Amniotic epithelial cell (primary cell): ENCODE data around the gene STAT1.

ENCODE experiments used
- DNase-seq: peaks from one replicate; pipeline ENCODE4 v3.0.0-alpha.2; 2010; ENCODE audit warnings: low read depth

STAT1 gene

DNA sequence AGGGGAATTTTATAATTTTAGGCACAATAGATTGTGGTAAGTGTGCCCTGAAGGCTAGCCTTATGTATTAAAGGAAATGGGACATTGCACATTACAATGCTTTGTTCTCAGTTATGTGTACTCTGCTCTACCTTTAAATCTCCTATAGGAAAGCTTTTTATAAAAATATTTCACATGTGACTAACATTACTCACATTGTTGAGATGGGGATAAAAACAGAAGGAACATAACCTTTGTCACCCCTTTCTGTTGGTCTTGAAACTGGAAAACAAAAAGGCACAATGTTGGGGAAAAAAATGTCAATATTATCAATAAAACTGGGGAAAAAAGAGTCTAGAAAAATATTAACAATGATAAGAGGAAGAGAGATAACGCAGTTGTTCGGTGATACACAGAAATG is 17.3 kb upstream of the STAT1 start:
- no peak for DNase-seq

DNA sequence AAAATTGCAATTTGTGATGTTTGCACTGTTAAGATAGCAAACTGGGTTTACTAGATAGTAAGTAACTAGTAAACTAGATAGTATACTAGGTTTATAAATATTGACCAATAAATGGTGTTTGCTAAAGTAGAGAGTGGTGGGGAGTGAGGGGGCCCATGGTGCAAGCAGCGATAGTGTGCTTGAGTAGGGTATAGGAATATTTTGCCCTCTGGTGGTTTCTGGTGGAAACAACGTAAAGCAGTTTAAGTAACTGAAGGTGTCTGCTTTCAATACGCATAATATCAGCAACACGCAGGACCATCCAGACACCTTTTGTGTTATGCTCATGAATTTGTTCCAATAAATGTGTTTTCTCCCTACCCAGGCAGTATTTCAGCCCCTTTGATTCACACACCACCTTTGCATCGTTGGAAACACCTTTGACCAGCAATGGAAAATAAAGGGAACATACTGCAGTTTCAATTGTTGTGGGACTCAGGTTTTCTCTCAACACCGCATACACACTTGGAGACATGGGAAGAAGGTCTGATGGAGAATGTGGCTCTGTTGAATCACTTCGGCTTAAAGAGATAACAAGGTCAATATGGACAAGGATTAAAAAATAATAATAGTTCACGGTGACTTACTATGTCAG is 16.7 kb upstream of the STAT1 start:
- DNase-seq, result peak; percentile 56

GRCh38 chr2:191029280-191029950 is 15.4 kb upstream of the STAT1 start:
- DNase-seq, result no peak

DNA sequence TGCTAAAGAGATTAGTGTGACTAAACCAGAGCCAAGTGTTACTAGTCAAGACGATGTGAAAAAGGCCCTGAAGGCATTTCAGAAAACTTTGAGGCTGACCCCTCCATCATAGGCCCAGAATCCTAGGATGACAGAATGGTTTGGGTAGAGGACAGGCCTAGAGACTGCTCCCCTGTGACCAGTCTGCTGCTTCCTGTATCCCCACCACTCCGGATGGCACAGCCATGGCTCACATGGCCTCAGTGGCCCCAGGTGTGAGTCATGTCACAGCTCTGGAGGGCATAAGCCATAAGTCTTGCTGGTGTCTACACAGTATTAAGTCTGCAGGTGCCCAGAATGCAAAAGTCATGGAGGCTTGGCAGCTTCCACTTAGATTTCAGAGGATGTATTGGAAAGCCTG is 12.4 kb upstream of the STAT1 start:
- no peak for DNase-seq

DNA sequence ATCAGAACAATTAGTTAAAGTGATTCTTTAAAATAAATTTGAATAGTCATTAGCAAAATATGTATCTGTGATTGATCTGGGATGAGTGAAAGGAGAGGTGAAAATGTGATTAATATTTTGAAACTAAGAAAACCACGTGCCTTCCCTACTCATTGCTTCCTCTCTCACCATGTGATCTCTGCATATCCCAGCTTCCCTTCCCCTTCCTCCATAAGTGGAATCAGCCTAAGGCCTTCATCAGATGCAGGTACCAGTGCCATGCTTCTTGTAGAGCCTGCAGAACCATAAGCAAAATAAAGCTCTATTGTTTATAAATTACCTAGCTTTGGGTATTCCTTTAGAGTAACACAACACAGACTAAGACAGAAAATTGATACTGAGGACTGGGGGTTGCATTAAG is 11.2 kb upstream of the STAT1 start:
- DNase-seq, result no peak

GRCh38 chr2:191023235-191023679 is 9.3 kb upstream of the STAT1 start:
- no peak for DNase-seq

DNA sequence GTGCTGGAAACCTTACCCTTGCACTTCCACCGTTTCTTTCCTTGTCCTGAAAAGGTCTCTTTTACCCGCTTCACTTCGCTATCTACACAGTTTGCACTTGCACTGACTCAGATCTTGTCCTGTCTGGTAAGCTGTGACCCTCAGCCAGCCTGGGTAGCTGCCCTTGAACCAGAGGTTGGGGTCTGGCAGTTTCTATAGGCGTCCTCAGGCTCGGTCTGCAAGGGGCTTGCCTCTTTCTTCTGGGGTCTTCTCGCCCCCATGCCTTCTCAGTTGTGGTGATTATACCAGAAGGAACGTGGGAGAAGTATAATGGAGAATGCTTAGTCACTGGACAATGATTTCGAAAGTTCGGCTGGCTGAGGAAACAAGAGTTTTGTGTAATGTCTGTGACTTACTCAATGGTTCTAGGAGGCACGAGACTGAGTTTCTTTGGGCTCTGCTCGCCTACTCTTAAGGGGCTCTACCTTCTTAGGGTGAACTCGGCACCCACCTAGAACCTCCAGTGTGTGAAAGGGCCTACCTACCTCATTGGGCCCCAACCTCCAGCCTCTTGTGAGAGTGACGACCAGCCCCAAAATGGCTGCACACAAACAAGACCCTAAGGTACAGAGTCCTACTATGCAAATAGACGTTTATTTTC is 6.9 kb upstream of the STAT1 start:
- peak; percentile 93 for DNase-seq

GRCh38 chr2:191020221-191020741 is 6.3 kb upstream of the STAT1 start:
- DNase-seq, result peak; percentile 93

- DNase-seq, result no peak
Measured at GRCh38 chr2:191019376-191019775, 5.4 kb upstream of the STAT1 start.

DNA sequence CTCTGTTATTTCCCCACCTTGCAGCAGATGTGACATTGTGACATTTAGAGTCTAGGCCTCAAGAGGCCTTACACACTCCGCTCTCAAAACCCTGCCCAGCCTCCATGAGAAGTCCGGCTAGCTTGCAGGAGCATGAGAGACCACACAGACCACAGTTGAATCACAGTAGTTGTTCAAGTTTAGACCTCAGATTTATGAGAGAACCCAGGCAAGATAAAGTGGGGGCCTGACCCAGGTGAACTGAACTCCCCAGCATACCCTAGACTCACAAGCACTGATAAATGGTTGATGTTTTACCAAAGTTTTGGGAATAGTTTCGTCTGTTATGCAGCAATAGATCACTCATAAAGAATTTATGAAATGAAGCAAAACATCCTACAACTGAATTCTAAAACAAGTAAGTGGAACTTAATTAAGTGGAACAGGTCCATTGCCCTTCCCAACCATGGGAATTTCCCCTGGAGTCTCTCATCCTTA is 4.7 kb upstream of the STAT1 start:
- no peak for DNase-seq

DNA sequence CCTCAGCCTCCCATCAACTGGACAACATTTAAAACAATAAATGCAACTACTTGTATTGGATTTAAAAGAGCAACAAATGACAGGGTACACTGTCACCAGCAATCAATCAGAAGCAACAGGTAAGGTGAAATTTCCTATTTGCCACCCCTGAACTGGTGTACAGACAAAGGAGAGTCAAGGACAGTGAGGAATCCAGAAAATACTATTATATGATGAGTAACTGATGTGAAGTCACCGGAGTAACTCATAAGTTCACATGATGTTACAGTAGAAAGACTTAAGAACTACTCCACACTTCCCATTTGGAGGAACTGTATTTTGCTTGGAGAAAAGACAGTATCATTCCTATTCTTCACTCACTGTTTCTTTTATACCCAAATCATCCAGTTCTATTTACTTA is 4.1 kb upstream of the STAT1 start:
- DNase-seq, result no peak

GRCh38 chr2:191015831-191016230 is 1.9 kb upstream of the STAT1 start:
- DNase-seq, result no peak

DNA sequence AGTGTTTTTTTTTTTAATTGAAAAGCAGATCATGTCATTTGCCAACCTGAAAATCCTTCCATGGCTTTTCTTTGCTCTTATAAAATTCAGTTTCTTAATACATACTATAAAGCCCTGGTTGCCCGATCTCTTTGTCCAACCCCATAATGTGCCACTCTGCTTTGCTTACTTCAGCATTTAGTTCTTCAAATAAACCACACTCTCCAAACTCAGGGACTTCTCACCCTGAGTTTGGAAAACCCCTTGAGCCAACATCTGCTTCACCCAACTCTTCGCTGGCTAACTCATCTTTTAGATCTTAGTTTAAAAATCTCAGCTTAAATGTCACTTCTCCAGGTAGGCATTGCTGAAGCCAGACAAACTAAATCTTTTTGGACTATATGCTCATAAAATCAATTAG is 1.3 kb upstream of the STAT1 start:
- no peak for DNase-seq

- no peak for DNase-seq
Measured at GRCh38 chr2:191014653-191015020, 666 bp upstream of the STAT1 start.

DNA sequence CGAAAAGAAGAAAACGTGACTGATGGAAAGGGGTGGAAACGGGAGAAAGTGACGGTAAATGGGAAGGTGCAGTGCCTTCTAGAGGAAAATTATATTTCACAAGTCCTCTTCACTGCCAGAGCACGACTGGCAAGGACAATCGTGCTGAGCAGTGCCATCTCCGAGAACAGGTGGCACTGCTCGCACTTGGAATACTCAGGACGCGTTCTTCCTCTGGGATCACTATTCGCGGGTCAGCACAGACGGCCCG is 364 bp downstream of the STAT1 start:
- DNase-seq, result no peak

- DNase-seq, result peak; percentile 84
Measured at GRCh38 chr2:191012845-191013681, 908 bp downstream of the STAT1 start.

GRCh38 chr2:191012346-191012745 is 1.6 kb downstream of the STAT1 start:
- DNase-seq, result no peak

- no peak for DNase-seq
Measured at GRCh38 chr2:191010887-191011885, 2.8 kb downstream of the STAT1 start.

DNA sequence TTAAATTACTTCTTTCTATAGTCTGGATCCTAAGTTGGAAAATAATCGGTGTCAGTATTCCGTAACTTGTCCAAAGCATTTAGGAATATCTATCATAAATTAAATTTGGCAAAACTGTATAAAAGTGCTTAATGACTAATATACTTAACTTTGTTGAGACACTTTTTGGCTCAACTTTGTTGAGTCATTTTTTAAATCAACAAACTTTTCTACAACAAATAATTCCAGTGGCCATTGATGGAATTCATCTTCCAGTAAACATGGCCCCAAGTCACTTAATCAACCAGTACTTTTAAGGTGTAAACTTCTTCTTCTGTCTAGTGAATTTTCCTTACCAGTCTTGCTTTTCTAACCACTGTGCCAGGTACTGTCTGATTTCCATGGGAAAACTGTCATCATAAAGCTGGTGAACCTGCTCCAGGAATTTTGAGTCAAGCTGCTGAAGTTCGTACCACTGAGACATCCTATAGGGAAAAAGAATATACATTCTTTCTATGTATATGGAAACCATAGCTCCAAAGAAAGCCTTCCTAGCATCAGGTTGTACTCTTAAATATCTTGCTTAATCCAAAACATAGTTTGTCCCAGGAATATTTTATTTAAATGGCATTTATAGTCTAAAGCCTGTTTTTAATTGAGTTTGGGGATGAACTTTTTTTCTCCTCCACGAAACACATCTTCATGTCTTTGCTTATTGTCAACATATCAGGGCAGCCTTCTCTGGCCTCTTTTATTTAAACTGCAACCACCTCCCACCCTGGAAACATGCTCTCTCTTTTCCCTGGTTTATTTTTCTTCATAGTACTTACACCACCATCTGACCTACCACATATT is 4.2 kb downstream of the STAT1 start:
- no peak for DNase-seq

DNA sequence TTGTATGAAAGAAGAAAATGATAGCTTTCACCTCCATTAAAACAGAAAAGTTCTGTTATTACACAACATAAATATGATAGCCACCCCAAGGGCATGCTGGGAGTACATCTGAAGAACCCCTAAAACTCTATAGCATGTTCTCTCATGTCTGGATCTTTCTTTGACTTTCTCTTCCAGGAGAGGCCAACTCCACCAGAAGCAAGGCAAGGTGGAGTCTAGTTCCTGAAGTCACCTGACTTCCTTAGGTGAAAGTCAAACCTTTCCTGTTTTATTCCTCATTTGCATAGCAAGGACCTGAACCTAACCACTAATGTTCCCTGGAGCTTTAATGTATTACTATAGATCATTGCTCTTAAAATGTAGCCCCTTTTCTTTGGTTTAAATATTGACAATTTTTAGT is 5.7 kb downstream of the STAT1 start:
- DNase-seq, result no peak
